ENCODE results near the gene ADAM12. TPM values are rescaled to one million over a fixed set of nuclear protein-coding genes. Genes with fewer than 3 reads are reported as not detected.

ADAM12 gene
- total and polyA plus RNA-seq, 4 donors: 0.03 to 0.33 (median 0.19) TPM

DNA sequence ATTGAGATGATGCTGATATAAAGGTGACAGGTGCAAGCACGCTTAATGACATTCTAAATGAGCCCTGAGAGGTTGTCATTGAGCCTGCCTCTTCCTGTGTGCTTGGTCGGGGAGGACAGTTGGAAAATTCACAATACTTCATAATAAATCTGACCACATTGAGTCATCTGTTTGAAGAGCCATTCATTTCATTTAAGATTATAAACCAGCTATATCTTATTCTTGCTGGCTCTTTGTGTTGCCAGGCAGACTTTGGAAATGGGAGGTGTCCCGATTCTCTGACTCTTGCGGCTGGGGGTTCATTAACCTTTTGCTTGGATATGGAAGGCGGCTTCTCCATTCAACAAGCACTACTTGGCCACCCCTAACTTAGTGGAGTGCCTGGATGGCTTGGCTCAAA is 293.7 kb downstream of the ADAM12 start:
- no peak for DNase-seq (ENCODE audit: low spot score)
- Histone ChIP-seq H3K9me3 (ENCODE audit: control insufficient read depth in 4 of 4, low read length in 3 of 4) (peaks cover 0 to 1% (median 0%) of the 10 kb centered on the region in 4 donors), H3K9ac (ENCODE audit: low read depth in 1 of 2, low read length in 2 of 2) (no peak overlapping the region), H3K36me3 (ENCODE audit: control insufficient read depth in 4 of 4, insufficient read depth in 3 of 4, low read depth in 1 of 4, low read length in 3 of 4) (no peaks in the 10 kb centered on the region), H3K4me1 (ENCODE audit: control insufficient read depth in 4 of 4, insufficient read depth in 4 of 4, low read length in 3 of 4) (no peaks in the 10 kb centered on the region), H3K27me3 (ENCODE audit: control insufficient read depth in 4 of 4, insufficient read depth in 4 of 4, low read length in 3 of 4) (no peaks in the 10 kb centered on the region), H3K27ac (ENCODE audit: low read depth in 1 of 2, low read length in 2 of 2) (no peak overlapping the region), H3K4me3 (ENCODE audit: low read depth in 1 of 3, low read length in 3 of 3) (no peak overlapping the region)
- TF ChIP-seq NR2F2 (IDR thresholded peaks at IDR 0.05): no peak
- TF ChIP-seq JUND (IDR thresholded peaks at IDR 0.05): no peak
- TF ChIP-seq EGR1 (IDR thresholded peaks at IDR 0.05; ENCODE audit: low read depth in 2 of 2): no peak
- TF ChIP-seq RAD21 (IDR thresholded peaks at IDR 0.05): no peak
- TF ChIP-seq HNF4A (conservative IDR thresholded peaks at IDR 0.05): no peak
- TF ChIP-seq RXRA (IDR thresholded peaks at IDR 0.05): no peak
- TF ChIP-seq, protein P1, sequence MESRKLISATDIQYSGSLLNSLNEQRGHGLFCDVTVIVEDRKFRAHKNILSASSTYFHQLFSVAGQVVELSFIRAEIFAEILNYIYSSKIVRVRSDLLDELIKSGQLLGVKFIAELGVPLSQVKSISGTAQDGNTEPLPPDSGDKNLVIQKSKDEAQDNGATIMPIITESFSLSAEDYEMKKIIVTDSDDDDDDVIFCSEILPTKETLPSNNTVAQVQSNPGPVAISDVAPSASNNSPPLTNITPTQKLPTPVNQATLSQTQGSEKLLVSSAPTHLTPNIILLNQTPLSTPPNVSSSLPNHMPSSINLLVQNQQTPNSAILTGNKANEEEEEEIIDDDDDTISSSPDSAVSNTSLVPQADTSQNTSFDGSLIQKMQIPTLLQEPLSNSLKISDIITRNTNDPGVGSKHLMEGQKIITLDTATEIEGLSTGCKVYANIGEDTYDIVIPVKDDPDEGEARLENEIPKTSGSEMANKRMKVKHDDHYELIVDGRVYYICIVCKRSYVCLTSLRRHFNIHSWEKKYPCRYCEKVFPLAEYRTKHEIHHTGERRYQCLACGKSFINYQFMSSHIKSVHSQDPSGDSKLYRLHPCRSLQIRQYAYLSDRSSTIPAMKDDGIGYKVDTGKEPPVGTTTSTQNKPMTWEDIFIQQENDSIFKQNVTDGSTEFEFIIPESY (IDR thresholded peaks at IDR 0.05): no peak
- TF ChIP-seq, protein P2, sequence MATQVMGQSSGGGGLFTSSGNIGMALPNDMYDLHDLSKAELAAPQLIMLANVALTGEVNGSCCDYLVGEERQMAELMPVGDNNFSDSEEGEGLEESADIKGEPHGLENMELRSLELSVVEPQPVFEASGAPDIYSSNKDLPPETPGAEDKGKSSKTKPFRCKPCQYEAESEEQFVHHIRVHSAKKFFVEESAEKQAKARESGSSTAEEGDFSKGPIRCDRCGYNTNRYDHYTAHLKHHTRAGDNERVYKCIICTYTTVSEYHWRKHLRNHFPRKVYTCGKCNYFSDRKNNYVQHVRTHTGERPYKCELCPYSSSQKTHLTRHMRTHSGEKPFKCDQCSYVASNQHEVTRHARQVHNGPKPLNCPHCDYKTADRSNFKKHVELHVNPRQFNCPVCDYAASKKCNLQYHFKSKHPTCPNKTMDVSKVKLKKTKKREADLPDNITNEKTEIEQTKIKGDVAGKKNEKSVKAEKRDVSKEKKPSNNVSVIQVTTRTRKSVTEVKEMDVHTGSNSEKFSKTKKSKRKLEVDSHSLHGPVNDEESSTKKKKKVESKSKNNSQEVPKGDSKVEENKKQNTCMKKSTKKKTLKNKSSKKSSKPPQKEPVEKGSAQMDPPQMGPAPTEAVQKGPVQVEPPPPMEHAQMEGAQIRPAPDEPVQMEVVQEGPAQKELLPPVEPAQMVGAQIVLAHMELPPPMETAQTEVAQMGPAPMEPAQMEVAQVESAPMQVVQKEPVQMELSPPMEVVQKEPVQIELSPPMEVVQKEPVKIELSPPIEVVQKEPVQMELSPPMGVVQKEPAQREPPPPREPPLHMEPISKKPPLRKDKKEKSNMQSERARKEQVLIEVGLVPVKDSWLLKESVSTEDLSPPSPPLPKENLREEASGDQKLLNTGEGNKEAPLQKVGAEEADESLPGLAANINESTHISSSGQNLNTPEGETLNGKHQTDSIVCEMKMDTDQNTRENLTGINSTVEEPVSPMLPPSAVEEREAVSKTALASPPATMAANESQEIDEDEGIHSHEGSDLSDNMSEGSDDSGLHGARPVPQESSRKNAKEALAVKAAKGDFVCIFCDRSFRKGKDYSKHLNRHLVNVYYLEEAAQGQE (IDR thresholded peaks at IDR 0.05): no peak
- no peak for TF ChIP-seq YY1 (IDR thresholded peaks at IDR 0.05)
- no peak for TF ChIP-seq FOXA1 (IDR thresholded peaks at IDR 0.05)
- TF ChIP-seq, protein P3, sequence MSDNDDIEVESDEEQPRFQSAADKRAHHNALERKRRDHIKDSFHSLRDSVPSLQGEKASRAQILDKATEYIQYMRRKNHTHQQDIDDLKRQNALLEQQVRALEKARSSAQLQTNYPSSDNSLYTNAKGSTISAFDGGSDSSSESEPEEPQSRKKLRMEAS (IDR thresholded peaks at IDR 0.05): no peak
- TF ChIP-seq SP1 (IDR thresholded peaks at IDR 0.05): no peak
- TF ChIP-seq FOXA2 (IDR thresholded peaks at IDR 0.05): no peak
- no peak for TF ChIP-seq GABPA (IDR thresholded peaks at IDR 0.05 in 1 of 2, conservative IDR thresholded peaks at IDR 0.05 in 1 of 2)
- TF ChIP-seq, protein P4, sequence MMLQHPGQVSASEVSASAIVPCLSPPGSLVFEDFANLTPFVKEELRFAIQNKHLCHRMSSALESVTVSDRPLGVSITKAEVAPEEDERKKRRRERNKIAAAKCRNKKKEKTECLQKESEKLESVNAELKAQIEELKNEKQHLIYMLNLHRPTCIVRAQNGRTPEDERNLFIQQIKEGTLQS (IDR thresholded peaks at IDR 0.05): no peak
- no peak for TF ChIP-seq TAF1 (conservative IDR thresholded peaks at IDR 0.05)
- 75% methylated on average over 5 of the region's 5 CpGs for WGBS

DNA sequence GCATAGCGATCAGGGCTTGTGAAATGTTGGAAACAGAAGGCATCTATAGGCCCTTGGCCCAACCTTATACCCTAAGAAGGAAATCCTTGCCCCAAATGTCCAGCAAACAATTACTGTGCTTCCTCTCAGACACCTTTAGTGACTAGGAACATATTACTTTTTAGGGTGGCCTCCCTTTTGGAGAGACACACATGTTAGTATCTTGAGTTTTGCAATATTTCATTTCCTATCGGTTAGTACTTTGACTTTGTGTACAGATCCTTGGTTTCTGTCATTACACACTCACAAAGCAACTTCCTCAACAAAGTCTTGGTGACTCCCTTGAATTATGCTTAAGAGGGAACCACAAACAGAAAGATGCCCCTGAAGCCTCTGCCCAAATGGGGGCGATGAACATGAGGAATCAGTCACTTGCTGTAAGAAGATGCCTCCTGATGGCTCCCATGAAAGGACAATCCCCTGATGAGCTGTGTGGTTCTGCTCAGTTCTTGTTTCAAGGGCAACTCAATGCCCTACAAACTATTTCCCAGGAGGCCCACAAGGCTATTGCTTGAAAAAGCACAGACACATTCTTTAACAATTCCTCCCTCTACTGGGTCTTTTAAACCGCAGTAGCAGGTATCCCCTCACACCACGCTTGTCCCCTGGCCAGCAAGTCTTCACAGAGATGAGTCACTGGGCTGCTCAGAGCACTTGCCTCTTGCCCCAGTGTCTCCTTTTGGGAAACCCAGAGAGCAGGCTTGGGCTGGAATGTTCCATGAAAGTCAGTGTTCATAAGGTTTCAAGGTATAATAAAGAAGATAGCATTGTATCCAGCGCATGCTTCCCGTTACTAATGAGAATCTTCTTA is 295.7 kb downstream of the ADAM12 start:
- no peak for DNase-seq (ENCODE audit: low spot score)
- WGBS: 86% methylated on average over 7 of the region's 7 CpGs
- no peaks in the 10 kb centered on the region for H3K4me1 ChIP-seq (ENCODE audit: control insufficient read depth in 4 of 4, insufficient read depth in 4 of 4, low read length in 3 of 4)
- peaks cover 0 to 1% (median 0%) of the 10 kb centered on the region in 4 donors for H3K9me3 ChIP-seq (ENCODE audit: control insufficient read depth in 4 of 4, low read length in 3 of 4)
- no peaks in the 10 kb centered on the region for H3K27me3 ChIP-seq (ENCODE audit: control insufficient read depth in 4 of 4, insufficient read depth in 4 of 4, low read length in 3 of 4)
- H3K4me3 ChIP-seq (ENCODE audit: low read depth in 1 of 3, low read length in 3 of 3): no peak overlapping the region
- no peak overlapping the region for H3K27ac ChIP-seq (ENCODE audit: low read depth in 1 of 2, low read length in 2 of 2)
- no peak overlapping the region for H3K9ac ChIP-seq (ENCODE audit: low read depth in 1 of 2, low read length in 2 of 2)
- H3K36me3 ChIP-seq (ENCODE audit: control insufficient read depth in 4 of 4, insufficient read depth in 3 of 4, low read depth in 1 of 4, low read length in 3 of 4): no peaks in the 10 kb centered on the region
- TF ChIP-seq JUND (IDR thresholded peaks at IDR 0.05) (no peak), RXRA (IDR thresholded peaks at IDR 0.05) (no peak), EGR1 (IDR thresholded peaks at IDR 0.05; ENCODE audit: low read depth in 2 of 2) (no peak), NR2F2 (IDR thresholded peaks at IDR 0.05) (no peak), YY1 (IDR thresholded peaks at IDR 0.05) (no peak), RAD21 (IDR thresholded peaks at IDR 0.05) (no peak), FOXA2 (IDR thresholded peaks at IDR 0.05) (no peak), GABPA (IDR thresholded peaks at IDR 0.05 in 1 of 2, conservative IDR thresholded peaks at IDR 0.05 in 1 of 2) (no peak), SP1 (IDR thresholded peaks at IDR 0.05) (no peak), FOXA1 (IDR thresholded peaks at IDR 0.05) (no peak)
- TF ChIP-seq, protein P4 (IDR thresholded peaks at IDR 0.05): no peak
- TF ChIP-seq, protein P1 (IDR thresholded peaks at IDR 0.05): no peak
- TF ChIP-seq, protein P5, sequence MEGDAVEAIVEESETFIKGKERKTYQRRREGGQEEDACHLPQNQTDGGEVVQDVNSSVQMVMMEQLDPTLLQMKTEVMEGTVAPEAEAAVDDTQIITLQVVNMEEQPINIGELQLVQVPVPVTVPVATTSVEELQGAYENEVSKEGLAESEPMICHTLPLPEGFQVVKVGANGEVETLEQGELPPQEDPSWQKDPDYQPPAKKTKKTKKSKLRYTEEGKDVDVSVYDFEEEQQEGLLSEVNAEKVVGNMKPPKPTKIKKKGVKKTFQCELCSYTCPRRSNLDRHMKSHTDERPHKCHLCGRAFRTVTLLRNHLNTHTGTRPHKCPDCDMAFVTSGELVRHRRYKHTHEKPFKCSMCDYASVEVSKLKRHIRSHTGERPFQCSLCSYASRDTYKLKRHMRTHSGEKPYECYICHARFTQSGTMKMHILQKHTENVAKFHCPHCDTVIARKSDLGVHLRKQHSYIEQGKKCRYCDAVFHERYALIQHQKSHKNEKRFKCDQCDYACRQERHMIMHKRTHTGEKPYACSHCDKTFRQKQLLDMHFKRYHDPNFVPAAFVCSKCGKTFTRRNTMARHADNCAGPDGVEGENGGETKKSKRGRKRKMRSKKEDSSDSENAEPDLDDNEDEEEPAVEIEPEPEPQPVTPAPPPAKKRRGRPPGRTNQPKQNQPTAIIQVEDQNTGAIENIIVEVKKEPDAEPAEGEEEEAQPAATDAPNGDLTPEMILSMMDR (IDR thresholded peaks at IDR 0.05; ENCODE audit: low read depth, low read length, missing input control): no peak
- TF ChIP-seq, protein P3 (IDR thresholded peaks at IDR 0.05): no peak

Measured in liver (tissue), 9 donors.